Measurements from ENCODE around the gene NGB. TPM values are rescaled to one million over a fixed set of nuclear protein-coding genes. Genes with fewer than 3 reads are reported as not detected.

The NGB gene
- total RNA-seq = 1.4 TPM

GRCh38 chr14:77271113-77271710, at the start of gene NGB:
Gene NGB (minus strand): TSS chr14:77271206. CDS start chr14:77270937, 269 bp downstream.

GRCh38 chr14:77320238-77320935, 49.4 kb upstream of the NGB start, which contains the start of gene POMT2:
Gene POMT2 (minus strand): TSS chr14:77320883. CDS start chr14:77320681, 202 bp downstream.

Other genes starting within 250 kb of the NGB start
- gene IRF2BPL, start 242.5 kb downstream of the NGB start, total RNA-seq = 65.9 TPM
- 39.5 TPM for gene CIPC, start 172.9 kb downstream of the NGB start, total RNA-seq
- gene ZDHHC22, start 129.4 kb downstream of the NGB start, total RNA-seq = 5.6 TPM
- 1.6 TPM for gene TMEM63C, start 89.4 kb downstream of the NGB start, total RNA-seq
- 25.8 TPM for gene POMT2, start 49.7 kb upstream of the NGB start, total RNA-seq
- 11.5 TPM for gene GSTZ1, start 49.8 kb upstream of the NGB start, total RNA-seq
- 25.8 TPM for gene TMED8, start 105.9 kb upstream of the NGB start, total RNA-seq
- gene SAMD15, start 106.2 kb upstream of the NGB start, total RNA-seq = 4.7 TPM
- 1.6 TPM for gene NOXRED1, start 152.3 kb upstream of the NGB start, total RNA-seq
- 29.3 TPM for gene VIPAS39, start 186.4 kb upstream of the NGB start, total RNA-seq
- 127 TPM for gene AHSA1, start 186.9 kb upstream of the NGB start, total RNA-seq
- 0.88 TPM for gene ISM2, start 227.6 kb upstream of the NGB start, total RNA-seq